Body of pancreas (tissue), 4 donors: ENCODE results near the gene ARNT2.

Source experiments
- CTCF ChIP-seq, 7 experiments: fragments of 450-650 bp in 4 of 7; fragments of 200-600 bp in 3 of 7; sonication (generic) in 3 of 7; IDR thresholded peaks; one replicate each; pipeline ENCODE4 v1.5.1; 2016 to 2019; ENCODE audit warnings: antibody characterized with exemption in 7 of 7
- POLR2A ChIP-seq, 3 donors: fragments of 450-650 bp; IDR thresholded peaks; one replicate each; pipeline ENCODE4 v1.6.1; 2016; ENCODE audit warnings: antibody characterized with exemption in 3 of 3, mild to moderate bottlenecking in 2 of 3

- TF ChIP-seq CTCF (IDR thresholded peaks at IDR 0.05) = no peak
- no peak for TF ChIP-seq POLR2A (IDR thresholded peaks at IDR 0.05)
Measured at GRCh38 chr15:80445300-80446041, 41.3 kb downstream of the ARNT2 start.
